SKM-1 (cell line): ENCODE results near the gene TSPAN9.

Experiments
- DNase-seq: peaks from one replicate; lab custom pipeline; 2025; ENCODE audit not compliant: unreplicated experiment; lab: John Stamatoyannopoulos, UW

TSPAN9 gene

GRCh38 chr12:3075315-3075714 is 1.9 kb upstream of the TSPAN9 start:
- DNase-seq = no peak

DNA sequence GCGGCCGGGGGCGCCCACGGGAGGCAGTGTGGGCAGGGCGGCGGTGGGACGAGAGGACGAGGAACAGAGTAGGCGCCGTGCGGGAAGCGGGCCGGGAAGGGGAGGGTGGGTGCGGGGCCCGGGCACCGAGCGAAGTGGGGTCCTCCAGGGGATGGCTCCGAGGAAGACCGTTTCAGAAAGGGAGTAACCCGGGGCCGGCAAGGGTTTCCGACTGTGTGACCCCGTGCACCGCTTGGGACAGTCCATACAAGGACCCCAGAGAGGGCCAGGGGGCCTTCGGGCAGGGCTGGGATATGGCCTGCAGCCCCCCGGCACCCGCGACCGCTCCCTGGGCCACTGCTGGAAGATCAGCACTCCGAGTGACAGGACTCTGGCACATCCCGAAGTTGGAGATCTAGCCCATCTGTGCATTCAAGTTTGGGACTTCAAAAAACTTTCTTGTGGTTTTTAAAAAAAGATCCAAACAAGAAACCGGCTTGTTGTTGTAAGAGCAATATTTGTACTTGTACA is 448 bp downstream of the TSPAN9 start:
- DNase-seq = no peak

GRCh38 chr12:3078086-3078820 is 1.1 kb downstream of the TSPAN9 start:
- no peak for DNase-seq

DNA sequence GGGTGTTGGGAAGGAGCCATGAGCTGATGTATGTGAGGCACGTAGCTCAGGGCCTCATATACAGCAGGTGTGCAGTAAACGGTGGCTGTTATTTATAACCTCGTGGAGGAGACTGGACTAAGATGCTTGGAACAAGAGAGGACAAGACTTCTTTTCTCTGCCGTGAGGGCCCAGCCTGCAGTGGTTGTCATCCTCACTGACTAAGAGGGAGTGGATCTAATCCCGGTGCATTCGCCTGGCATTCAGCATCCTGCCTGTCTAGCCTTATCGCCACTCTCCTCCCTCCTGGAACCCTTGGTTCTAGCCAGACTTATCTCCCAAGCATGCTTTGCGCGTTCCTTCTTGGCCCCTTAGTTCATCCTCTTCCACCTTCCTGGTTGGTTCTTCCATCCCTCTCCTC is 3.9 kb downstream of the TSPAN9 start:
- no peak for DNase-seq

GRCh38 chr12:3081886-3082285 is 4.7 kb downstream of the TSPAN9 start:
- no peak for DNase-seq

GRCh38 chr12:3083241-3083920 is 6.2 kb downstream of the TSPAN9 start:
- no peak for DNase-seq

GRCh38 chr12:3083921-3084347 is 6.8 kb downstream of the TSPAN9 start:
- DNase-seq = no peak

DNA sequence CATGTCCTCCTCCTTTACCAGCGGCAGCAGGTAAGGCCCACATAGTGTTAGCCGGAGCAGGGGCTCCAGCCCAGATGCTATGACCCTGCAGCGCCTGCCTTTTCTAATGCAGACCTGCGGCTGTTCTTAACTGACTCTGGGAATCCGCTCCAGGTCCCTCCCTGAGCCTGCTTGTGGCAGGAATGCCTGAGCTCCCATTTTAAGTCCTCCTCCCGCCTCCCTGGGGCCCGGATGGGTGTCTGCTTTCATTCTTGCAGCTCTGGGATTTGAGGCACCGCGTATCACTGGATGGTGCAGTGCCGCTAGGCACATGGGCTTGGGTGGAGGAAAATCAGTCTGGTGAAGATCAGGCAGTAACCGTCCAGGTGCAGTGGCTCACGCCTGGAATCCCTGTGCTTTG is 7.6 kb downstream of the TSPAN9 start:
- no peak for DNase-seq

DNA sequence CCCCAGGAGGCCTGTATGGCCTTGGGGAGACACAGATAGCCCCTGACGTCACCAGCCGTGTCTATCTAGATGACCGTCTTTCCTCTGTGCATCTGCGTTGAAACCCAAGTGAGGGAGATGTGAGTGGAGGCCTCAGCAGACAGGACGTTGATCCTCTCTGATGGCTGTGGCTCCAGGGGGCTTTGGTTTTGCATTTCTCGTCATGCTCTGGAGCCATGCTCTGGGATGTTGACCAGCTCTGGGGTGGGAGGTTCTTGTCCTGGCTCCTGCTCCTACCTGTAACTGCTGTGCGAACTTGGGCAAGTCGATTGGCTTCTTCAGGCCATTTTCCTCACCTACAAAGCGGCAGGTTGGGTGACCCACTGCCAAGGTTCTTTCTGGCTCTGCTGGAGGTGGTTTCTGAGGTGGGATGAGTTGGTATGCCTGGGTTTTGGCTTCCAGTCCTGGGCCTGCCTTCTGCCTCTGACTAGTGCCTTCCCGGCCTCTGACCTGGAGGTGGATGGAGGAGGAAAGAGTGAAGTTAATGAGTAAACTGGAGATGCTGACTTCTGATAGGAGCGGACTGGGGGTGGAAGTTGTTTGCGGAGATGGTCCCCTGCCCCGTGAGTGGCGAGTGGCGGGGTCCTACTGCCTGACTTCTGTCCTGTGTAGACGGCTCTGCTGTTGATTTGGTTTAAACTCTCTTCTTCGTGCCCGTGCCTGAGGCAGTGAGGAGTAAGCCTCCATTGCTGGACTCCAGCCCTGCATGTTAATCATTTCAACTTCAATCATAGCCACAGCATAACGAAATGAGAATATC is 8.4 kb downstream of the TSPAN9 start:
- no peak for DNase-seq

DNA sequence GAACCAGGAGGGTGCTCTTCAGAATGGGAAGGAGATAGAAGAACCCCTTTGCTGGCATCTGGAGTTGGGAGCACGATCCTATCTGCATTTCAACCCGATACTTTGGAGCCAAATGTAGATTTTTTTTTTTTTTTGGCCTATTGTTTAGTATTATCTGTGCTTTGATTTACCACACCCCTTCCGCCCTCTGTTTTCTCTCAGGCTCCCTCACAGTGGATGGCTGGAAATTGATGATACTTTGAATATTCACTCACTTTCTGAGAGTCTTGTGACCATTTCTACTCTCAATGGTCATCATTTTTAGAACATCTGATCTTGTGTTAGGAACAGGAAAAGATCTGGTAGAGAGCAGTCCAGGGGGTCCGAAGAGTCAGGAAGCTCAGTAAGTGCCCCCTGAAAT is 9.0 kb downstream of the TSPAN9 start:
- DNase-seq = no peak

- DNase-seq = no peak
These were observed 9.6 kb downstream of the TSPAN9 start for GRCh38 chr12:3086729-3087323.

DNA sequence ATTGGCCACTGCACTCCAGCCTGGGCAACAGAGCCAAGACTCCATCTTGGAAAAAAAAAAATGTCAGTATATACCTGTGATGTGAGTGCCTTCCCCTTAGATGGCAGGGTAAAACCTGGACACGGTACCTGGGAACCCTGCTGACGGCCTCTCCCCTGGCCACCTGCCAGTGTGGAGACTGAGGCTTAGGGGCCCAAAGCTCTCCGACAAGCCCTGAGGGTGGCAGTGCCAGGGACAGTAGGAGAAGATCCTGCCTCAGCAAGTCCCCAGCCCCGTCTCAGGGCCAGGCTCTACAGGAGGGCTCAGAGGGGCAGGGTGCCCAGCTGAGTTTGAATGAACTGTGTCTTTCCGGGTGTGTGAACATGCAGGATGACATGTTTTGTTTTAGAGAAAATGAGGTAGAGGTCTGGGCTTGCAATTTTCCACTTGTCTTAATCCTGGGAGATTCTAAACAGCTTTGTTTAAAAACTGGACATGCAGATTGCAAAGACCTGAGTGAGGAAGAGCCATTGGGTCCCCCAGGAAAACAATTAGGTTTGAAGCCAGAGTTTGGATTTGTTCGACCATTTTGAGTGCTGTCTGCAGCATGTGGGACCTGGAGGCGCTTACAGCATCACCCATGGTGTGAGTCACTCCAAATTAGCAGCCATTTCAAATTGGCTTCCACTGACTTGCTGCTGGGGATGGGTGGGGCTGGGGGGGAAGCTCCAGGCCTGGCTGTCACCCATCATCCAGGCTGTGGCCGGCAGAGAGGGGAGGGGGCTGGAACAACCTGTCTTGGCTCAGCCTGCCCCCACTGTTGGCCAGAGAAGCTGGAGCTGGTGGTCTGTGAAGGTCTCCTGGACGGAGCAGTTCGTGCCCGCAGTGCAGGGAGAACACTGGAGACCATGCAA is 10.8 kb downstream of the TSPAN9 start:
- DNase-seq = no peak

DNA sequence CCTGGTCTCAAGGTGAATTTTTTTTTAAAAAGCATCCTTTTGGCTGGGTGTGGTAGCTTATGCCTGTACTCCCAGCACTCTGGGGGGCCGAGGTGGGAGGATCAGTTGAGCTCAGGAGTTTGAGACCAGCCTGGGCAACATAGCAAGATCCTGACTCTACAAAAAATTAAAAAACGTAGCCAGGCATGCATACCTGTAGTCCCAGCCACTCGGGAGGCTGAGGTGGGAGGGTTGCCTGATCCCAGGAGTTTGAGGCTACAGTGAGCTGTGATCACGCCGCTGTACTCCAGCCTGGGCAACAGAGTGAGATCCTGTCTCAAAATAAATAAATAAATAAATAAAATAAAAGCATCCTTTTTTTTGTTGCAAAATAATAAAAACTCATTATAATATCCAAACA is 12.4 kb downstream of the TSPAN9 start:
- DNase-seq = no peak

- DNase-seq = no peak
These were observed 13.3 kb downstream of the TSPAN9 start for GRCh38 chr12:3090240-3091037.

- DNase-seq = no peak
These were observed 13.8 kb downstream of the TSPAN9 start for GRCh38 chr12:3091038-3091319.

DNA sequence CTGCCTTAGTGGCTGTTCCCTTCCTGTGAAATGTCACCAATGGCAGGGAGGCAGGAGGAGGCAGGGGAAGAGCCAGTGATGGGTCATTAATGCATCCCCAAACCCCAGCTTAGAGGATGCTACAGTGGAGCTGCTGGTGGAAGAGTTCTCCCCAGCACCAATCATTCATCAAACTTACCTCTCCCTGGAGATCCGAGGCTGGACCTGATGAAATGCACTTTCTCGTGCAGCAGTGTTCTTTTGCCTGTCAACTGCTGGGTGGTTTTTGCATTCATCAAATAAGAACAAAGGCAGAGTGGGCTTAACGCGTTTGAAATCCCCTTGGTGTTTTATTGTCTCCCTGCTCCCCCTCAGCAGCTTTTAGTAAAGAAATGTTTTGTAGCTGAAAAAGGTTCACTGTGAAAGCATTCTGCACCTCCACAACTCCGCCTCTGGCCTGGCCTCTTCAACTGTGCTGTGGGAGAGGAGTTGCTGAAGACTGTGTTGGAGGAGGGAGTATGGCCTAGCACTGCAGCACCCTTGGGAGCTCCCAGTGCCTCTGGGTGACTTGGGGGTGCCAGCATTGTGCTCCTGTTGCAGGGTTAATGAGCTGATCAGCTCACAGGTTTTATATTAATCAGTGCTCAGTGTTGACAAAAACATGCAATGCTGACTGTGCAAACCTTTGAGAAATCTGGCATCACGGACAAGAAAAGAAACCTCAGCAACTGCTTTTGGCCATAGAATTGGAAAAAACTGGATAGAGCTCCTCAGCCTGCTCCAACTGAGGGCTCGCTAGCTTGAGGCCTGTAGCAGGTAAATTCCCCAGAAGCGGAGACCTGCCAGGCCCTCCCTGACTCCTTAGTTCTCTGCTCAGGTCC is 14.4 kb downstream of the TSPAN9 start:
- DNase-seq = no peak

DNA sequence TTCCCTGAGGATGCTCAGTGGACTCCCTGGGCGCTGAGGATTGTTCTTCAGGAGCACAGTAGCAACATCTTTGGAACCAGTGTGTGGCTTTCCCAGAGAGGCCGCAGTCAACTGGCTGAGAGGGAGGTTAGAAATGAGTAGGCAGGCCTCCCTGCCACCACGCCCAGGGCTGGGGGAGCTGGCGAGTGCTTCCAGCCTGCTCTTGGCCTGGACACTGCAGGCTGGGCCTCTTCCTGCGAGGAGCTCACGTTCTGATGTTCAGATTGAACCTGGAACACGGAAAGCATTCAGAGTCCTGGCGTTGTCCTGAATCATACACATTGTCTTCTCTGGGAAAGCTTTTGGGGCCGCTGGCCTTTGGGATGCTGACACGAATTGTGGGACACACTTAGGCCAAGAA is 15.6 kb downstream of the TSPAN9 start:
- no peak for DNase-seq

DNA sequence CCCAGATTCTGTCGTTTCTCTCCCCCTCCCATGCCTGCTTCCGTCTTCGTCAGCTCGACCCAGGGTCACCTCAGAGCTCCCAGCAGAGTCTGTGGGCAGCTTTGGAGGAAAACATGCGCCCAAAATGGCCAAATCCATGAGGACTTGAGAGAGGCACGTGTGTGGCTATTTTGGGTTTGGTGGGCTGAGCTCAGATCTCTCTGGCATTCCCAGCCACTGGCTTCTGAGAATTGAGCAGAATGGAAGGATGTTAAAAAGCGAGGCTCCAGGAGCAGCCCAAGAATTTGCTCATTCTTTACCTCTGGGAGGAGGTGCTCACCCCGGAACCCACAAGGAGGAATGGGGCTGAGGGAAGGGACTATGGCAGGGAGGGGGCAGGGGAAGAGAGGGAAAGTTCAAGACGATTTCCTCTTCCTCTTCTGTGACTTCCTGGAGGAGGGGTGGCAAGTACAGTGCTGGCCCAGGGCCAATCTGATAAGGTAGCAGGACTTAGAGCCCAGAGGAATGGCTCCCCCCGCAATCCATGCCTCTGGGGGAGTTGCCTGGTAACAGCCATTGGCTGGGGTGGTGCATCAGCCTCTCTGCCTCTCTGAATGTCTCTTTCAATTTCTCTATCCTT is 20.1 kb downstream of the TSPAN9 start:
- DNase-seq = no peak
